Loucy (cell line): ENCODE measurements around the gene DISP3.

Source experiments
- H2AFZ ChIP-seq: fragments of 200-600 bp; sonication (generic); 2 replicates; pipeline ENCODE4 v1.6.0; 2016; ENCODE audit warnings: antibody characterized with exemption, mild to moderate bottlenecking, low read length, moderate library complexity
- H3F3A ChIP-seq: fragments of 200-600 bp; 2 replicates; pipeline ENCODE4 v1.6.0; 2016; ENCODE audit warnings: antibody characterized with exemption, low read depth, mild to moderate bottlenecking
- H3K27me3 ChIP-seq: fragments of 200-600 bp; sonication (generic); 2 replicates; pipeline ENCODE4 v1.6.1; 2014; ENCODE audit warnings: low read length, mild to moderate bottlenecking; ENCODE audit not compliant: insufficient read depth, poor library complexity, severe bottlenecking
- H3K36me3 ChIP-seq: fragments of 200-600 bp; sonication (generic); 2 replicates; pipeline ENCODE4 v1.6.1; 2016; ENCODE audit warnings: low read length; ENCODE audit not compliant: insufficient read depth
- H3K4me1 ChIP-seq: fragments of 200-600 bp; sonication (generic); 2 replicates; pipeline ENCODE4 v1.5.1; 2014; ENCODE audit warnings: low read length, mild to moderate bottlenecking; ENCODE audit not compliant: insufficient read depth, poor library complexity, severe bottlenecking
- H3K4me2 ChIP-seq: fragments of 200-600 bp; sonication (generic); 2 replicates; pipeline ENCODE4 v1.6.0; 2014; ENCODE audit warnings: antibody characterized with exemption, low read length, low read depth, mild to moderate bottlenecking; ENCODE audit not compliant: poor library complexity, severe bottlenecking
- H3K4me3 ChIP-seq: fragments of 200-600 bp; sonication (generic); 2 replicates; pipeline ENCODE4 v1.5.1; 2014; ENCODE audit warnings: low read length, mild to moderate bottlenecking, mixed read lengths; ENCODE audit not compliant: poor library complexity, severe bottlenecking
- H3K79me2 ChIP-seq: fragments of 200-600 bp; sonication (generic); 2 replicates; pipeline ENCODE4 v1.6.1; 2014; ENCODE audit warnings: low read length; ENCODE audit not compliant: insufficient read depth
- H3K9ac ChIP-seq: fragments of 200-600 bp; sonication (generic); 2 replicates; pipeline ENCODE4 v1.6.0; 2014; ENCODE audit warnings: mild to moderate bottlenecking, low read depth, low read length, moderate library complexity; ENCODE audit not compliant: poor library complexity, severe bottlenecking
- H3K9me2 ChIP-seq: fragments of 200-600 bp; sonication (generic); replicated peaks from 2 replicates; pipeline ENCODE4 v1.6.1; 2016; ENCODE audit warnings: low read depth, low read length, mixed read lengths
- H3K9me3 ChIP-seq: fragments of 200-600 bp; sonication (generic); 2 replicates; pipeline ENCODE4 v1.6.1; 2014; ENCODE audit warnings: mild to moderate bottlenecking, antibody characterized with exemption, low read length, low read depth; ENCODE audit not compliant: insufficient read depth
- H4K20me1 ChIP-seq: fragments of 200-600 bp; sonication (generic); 2 replicates; pipeline ENCODE4 v1.6.0; 2014; ENCODE audit warnings: antibody characterized with exemption, low read length, mild to moderate bottlenecking; ENCODE audit not compliant: insufficient read depth, poor library complexity, severe bottlenecking
- EZH2phosphoT487 ChIP-seq: fragments of 200-600 bp; IDR thresholded peaks from 2 replicates; pipeline ENCODE4 v1.6.1; 2018; ENCODE audit warnings: antibody characterized with exemption, mild to moderate bottlenecking, moderate library complexity, borderline replicate concordance
- TF ChIP-seq, protein P1 (sequence below): fragments of 200-600 bp; sonication (generic); conservative IDR thresholded peaks from 2 replicates; pipeline ENCODE4 v1.5.1; 2014; ENCODE audit warnings: mild to moderate bottlenecking, antibody characterized with exemption, low read length

Gene DISP3

DNA sequence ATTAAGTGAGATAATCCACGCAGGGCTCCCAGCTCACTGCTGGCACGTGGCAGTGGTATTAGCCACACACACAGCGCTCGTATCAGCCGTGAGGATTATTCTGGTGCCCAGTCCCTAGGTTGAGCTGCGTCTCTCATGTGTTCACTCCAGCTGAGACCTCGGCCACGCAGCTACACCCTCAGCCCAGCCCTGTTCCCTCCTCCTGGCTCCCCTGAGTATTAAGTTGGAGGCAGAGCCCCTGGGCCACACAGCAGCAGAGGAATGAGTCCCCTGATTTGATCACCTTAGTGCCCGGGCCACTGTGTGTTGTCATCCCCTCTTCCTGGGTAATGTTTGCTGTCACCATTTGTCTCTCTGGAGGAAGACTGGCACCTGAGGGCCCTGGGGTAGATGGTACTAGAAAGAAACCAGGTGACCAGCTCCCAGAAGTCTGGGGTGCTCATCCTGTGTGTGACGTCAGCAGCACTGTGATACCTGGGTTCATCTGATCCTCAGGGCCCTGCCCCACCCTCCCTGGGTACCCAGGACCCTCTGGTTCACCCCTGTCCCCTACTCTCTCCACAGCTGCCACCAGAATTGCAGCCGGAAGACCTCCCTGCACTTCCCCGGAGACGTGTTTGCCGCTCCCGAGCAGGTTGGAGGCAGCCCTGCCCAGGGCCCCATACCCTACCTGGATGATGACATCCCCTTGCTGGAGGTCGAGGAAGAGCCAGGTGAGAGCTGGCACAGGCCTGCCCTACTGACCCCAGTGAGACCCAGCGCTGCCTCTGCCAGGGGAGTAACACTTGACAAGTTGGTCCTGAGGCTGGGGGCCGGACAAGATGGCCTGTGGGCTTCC is 40.1 kb downstream of the DISP3 start:
- Histone ChIP-seq H3F3A (no peaks in the 10 kb centered on the region), H3K4me3 (no peak overlapping the region), H3K4me2 (no peak overlapping the region), H3K9me2 (no peaks in the 10 kb centered on the region), H4K20me1 (no peaks in the 10 kb centered on the region), H3K9me3 (no peaks in the 10 kb centered on the region), H2AFZ (no peak overlapping the region), H3K9ac (no peak overlapping the region), H3K36me3 (no peaks in the 10 kb centered on the region), H3K4me1 (no peaks in the 10 kb centered on the region), H3K79me2 (no peaks in the 10 kb centered on the region), H3K27me3 (no peaks in the 10 kb centered on the region)
- TF ChIP-seq, protein P1, sequence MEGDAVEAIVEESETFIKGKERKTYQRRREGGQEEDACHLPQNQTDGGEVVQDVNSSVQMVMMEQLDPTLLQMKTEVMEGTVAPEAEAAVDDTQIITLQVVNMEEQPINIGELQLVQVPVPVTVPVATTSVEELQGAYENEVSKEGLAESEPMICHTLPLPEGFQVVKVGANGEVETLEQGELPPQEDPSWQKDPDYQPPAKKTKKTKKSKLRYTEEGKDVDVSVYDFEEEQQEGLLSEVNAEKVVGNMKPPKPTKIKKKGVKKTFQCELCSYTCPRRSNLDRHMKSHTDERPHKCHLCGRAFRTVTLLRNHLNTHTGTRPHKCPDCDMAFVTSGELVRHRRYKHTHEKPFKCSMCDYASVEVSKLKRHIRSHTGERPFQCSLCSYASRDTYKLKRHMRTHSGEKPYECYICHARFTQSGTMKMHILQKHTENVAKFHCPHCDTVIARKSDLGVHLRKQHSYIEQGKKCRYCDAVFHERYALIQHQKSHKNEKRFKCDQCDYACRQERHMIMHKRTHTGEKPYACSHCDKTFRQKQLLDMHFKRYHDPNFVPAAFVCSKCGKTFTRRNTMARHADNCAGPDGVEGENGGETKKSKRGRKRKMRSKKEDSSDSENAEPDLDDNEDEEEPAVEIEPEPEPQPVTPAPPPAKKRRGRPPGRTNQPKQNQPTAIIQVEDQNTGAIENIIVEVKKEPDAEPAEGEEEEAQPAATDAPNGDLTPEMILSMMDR = no peak
- TF ChIP-seq EZH2phosphoT487 = no peak

DNA sequence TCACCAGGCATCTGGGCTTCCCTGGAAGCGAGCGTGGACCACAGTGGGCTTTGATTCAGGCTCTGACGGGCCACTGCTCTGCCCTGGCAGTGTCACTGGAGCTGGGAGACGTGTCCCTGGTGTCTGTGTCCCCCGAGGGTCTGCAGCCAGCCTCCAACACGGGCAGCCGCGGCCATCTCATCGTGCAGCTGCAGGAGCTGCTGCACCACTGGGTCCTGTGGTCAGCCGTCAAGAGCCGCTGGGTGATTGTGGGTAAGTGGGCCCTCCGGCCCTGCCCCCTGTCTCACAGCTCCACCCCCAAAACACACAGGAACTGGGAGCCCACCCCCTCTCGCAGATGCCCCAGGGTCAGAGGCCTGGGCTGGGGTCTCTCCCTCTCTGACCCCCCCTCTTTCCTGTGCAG is 40.7 kb downstream of the DISP3 start:
- H3K9me2 ChIP-seq = no peaks in the 10 kb centered on the region
- H3K9ac ChIP-seq = no peak overlapping the region
- H3K9me3 ChIP-seq = no peaks in the 10 kb centered on the region
- no peaks in the 10 kb centered on the region for H3F3A ChIP-seq
- no peaks in the 10 kb centered on the region for H3K36me3 ChIP-seq
- H3K79me2 ChIP-seq = no peaks in the 10 kb centered on the region
- H4K20me1 ChIP-seq = no peaks in the 10 kb centered on the region
- H3K4me3 ChIP-seq = no peak overlapping the region
- no peaks in the 10 kb centered on the region for H3K4me1 ChIP-seq
- no peaks in the 10 kb centered on the region for H3K27me3 ChIP-seq
- no peak overlapping the region for H2AFZ ChIP-seq
- H3K4me2 ChIP-seq = no peak overlapping the region
- TF ChIP-seq EZH2phosphoT487 = no peak
- TF ChIP-seq, protein P1 = no peak

DNA sequence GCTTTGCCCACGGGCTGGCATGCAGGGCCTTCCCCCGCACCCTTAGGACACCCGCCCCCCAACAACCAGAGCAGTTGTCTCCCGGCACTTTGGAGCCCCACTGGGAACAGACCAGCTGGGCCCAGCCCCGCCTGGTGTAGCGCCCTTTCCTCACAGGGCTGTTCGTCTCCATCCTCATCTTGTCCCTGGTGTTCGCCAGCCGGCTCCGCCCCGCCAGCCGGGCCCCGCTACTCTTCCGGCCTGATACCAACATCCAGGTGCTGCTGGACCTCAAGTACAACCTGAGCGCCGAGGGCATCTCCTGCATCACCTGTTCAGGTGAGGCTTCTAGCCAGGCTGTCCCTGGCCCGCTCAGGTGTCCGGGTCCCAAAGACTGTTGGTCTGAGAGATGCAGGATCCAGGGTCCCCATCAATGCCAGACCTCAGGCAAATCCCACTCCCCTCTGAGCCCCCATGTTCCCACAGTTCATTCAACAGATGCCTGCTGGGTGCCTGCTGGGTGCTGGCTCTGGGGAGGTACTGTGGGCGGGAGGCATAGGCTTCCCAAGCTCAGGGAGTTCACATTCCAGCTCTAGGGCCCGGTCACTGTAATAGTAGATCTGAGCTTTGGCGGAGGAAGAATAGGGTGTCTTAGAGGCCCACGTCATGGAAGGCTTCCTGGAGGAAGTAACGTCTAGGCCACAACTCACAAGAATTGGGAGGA is 41.7 kb downstream of the DISP3 start:
- TF ChIP-seq, protein P1 = no peak
- no peak for TF ChIP-seq EZH2phosphoT487
- Histone ChIP-seq H3K9me3 (no peaks in the 10 kb centered on the region), H3K4me3 (no peak overlapping the region), H3F3A (no peaks in the 10 kb centered on the region), H3K4me1 (no peaks in the 10 kb centered on the region), H3K4me2 (no peak overlapping the region), H3K79me2 (no peaks in the 10 kb centered on the region), H4K20me1 (no peaks in the 10 kb centered on the region), H2AFZ (no peak overlapping the region), H3K9ac (no peak overlapping the region), H3K27me3 (no peaks in the 10 kb centered on the region), H3K36me3 (no peaks in the 10 kb centered on the region), H3K9me2 (no peaks in the 10 kb centered on the region)
